ENCODE results near the gene CDH19.

CDH19 gene

DNA sequence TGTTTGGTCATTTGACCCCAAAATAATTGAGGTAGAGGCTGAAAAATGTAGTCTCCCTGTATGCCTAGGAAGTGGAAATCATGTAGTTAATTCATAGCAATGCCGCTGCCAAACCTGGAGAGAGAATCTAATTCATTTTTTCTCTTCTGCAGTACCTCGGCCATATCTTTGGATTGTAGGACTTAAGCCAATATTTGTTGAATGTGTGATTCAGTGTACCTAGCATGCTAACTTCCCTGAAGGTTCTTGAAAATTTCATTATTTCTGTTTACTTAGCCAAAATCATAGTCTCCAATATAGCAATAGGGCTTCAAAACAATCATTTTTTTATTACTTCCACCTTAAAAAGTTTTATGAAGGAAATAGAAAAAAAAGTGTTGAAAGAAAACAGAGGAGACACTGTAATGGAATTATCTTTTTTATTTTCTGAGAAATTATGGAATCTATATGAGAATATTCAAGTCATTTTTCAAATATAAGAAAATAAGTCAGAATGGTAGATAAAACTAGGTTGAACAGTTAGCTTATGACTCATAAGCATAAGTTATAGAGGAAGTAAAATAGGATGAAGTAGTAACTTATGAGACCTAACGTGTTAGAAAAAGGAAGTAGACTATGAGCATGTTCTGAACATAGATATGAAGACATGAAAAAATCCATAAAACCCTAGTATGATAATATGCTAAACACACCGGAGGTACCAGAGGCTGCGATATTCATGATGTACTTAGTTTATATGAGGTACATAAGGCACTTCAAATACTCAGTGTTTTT lies 35.2 kb upstream of the CDH19 start:
- peak; percentile 15 for DNase-seq (ENCODE audit: low read depth)
- no peak overlapping the region for H3K4me3 ChIP-seq (ENCODE audit: low read depth, low read length)
- TF ChIP-seq MYC (IDR thresholded peaks at IDR 0.05; ENCODE audit: low read depth, low read length) (no peak), MAX (IDR thresholded peaks at IDR 0.05; ENCODE audit: low read depth, low read length) (no peak)

DNA sequence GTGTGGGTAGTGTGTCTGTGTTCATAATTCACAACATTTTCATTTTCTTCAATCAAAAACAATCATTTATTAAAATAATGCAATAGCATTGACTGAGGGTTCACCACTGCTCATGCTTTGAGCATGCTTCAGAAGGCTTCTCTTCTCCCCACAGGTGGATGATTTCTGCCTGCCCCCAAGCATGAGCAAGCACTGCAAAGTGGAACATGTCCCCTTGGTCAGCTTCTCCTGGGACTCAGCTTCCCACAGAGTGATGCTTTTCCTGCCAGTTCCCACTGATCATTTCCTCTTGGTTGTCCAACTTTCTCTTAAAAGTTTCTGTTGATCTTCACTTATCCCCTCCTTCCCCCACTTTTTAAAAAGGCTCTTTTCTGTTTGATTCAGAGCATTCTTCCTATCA lies 31.5 kb upstream of the CDH19 start:
- no peak for TF ChIP-seq MYC (IDR thresholded peaks at IDR 0.05; ENCODE audit: low read depth, low read length)
- DNase-seq (ENCODE audit: low read depth) = no peak
- H3K4me3 ChIP-seq (ENCODE audit: low read depth, low read length) = no peak overlapping the region

DNA sequence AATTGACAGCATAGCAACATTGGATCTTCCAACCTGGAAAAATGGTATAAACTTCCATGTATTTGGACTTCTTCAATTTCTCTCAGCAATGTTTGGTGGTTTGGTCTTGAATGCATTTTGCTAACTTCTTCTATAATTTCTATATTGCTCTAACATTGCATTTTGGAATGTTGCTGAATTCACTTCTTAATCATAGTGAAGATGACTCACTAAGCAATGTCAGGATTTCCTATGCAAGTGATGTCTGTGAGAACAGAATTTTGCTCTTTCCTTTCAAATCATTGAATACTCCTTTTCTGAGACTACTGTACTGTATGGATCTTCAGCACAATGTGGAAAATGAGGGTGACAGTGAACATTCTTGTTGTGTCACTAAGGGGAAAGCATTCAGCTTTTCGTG lies 28.9 kb upstream of the CDH19 start:
- TF ChIP-seq, protein P1, sequence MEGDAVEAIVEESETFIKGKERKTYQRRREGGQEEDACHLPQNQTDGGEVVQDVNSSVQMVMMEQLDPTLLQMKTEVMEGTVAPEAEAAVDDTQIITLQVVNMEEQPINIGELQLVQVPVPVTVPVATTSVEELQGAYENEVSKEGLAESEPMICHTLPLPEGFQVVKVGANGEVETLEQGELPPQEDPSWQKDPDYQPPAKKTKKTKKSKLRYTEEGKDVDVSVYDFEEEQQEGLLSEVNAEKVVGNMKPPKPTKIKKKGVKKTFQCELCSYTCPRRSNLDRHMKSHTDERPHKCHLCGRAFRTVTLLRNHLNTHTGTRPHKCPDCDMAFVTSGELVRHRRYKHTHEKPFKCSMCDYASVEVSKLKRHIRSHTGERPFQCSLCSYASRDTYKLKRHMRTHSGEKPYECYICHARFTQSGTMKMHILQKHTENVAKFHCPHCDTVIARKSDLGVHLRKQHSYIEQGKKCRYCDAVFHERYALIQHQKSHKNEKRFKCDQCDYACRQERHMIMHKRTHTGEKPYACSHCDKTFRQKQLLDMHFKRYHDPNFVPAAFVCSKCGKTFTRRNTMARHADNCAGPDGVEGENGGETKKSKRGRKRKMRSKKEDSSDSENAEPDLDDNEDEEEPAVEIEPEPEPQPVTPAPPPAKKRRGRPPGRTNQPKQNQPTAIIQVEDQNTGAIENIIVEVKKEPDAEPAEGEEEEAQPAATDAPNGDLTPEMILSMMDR (IDR thresholded peaks at IDR 0.05; ENCODE audit: low read depth, low read length) = no peak
- TF ChIP-seq POLR2A (IDR thresholded peaks at IDR 0.05; ENCODE audit: extremely low read depth, insufficient read length) (no peak), MYC (IDR thresholded peaks at IDR 0.05; ENCODE audit: low read depth, low read length) (no peak), MAX (IDR thresholded peaks at IDR 0.05; ENCODE audit: low read depth, low read length) (no peak)
- H3K4me3 ChIP-seq (ENCODE audit: low read depth, low read length) = no peak overlapping the region

GRCh38 chr18:66630831-66631230 lies 26.9 kb upstream of the CDH19 start:
- no peak overlapping the region for H3K4me3 ChIP-seq (ENCODE audit: low read depth, low read length)
- TF ChIP-seq MYC (IDR thresholded peaks at IDR 0.05; ENCODE audit: low read depth, low read length) (no peak), MAX (IDR thresholded peaks at IDR 0.05; ENCODE audit: low read depth, low read length) (no peak), POLR2A (IDR thresholded peaks at IDR 0.05; ENCODE audit: extremely low read depth, insufficient read length) (no peak)
- TF ChIP-seq, protein P1 (IDR thresholded peaks at IDR 0.05; ENCODE audit: low read depth, low read length) = no peak
- DNase-seq (ENCODE audit: low read depth) = peak; percentile 4

More for the DNA sequence above, 28.9 kb upstream of the CDH19 start:
- no peak for DNase-seq (ENCODE audit: low read depth)

DNA sequence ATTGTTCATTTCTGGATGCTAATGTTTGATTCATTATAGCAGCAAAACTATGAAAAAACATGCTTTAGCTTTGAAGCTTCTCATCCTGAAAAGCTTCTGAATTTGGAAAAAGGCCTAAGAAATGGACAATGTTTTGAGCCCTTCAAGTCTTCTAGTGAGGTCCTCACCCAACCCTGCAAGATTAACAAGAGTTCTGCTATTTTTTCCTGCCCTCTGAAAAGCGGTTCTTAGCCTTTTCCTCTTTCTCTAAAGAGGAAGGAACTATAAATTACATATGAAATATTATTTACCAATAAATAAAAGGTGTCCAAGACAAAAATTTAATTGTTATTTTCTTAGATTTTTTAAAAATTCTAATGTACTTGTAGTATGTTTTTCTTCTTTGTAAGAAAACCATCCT lies 19.9 kb upstream of the CDH19 start:
- DNase-seq (ENCODE audit: low read depth) = no peak
- TF ChIP-seq MAX (IDR thresholded peaks at IDR 0.05; ENCODE audit: low read depth, low read length) (no peak), POLR2A (IDR thresholded peaks at IDR 0.05; ENCODE audit: extremely low read depth, insufficient read length) (no peak), MYC (IDR thresholded peaks at IDR 0.05; ENCODE audit: low read depth, low read length) (no peak)
- TF ChIP-seq, protein P1 (IDR thresholded peaks at IDR 0.05; ENCODE audit: low read depth, low read length) = no peak

GRCh38 chr18:66621816-66622576 lies 18.1 kb upstream of the CDH19 start:
- TF ChIP-seq POLR2A (IDR thresholded peaks at IDR 0.05; ENCODE audit: extremely low read depth, insufficient read length) (no peak), MYC (IDR thresholded peaks at IDR 0.05; ENCODE audit: low read depth, low read length) (no peak), MAX (IDR thresholded peaks at IDR 0.05; ENCODE audit: low read depth, low read length) (no peak)
- TF ChIP-seq, protein P1 (IDR thresholded peaks at IDR 0.05; ENCODE audit: low read depth, low read length) = no peak
- H3K4me3 ChIP-seq (ENCODE audit: low read depth, low read length) = no peak overlapping the region
- DNase-seq (ENCODE audit: low read depth) = no peak

More for the DNA sequence above, 19.9 kb upstream of the CDH19 start:
- H3K4me3 ChIP-seq (ENCODE audit: low read depth, low read length) = no peak overlapping the region

All from NB4 (cell line).